Hematopoietic multipotent progenitor cell (in vitro differentiated cells): ENCODE results near the gene CNN1. TPM values are rescaled to one million over a fixed set of nuclear protein-coding genes. Genes with fewer than 3 reads are reported as not detected.
"Not testable (repeated sequence)": the region's sequence is repeated elsewhere in the genome, so short reads cannot be mapped to it uniquely, and the experiment has no call there.

ENCODE experiments used
- DNase-seq, 3 donors: peaks; one replicate each; pipeline ENCODE4 v3.0.0-alpha.2; 2011 to 2015; ENCODE audit warnings: low read depth in 2 of 3, low spot score in 2 of 3
- total RNA-seq: library from RNA; depleted of rRNA; stranded (reverse); fragments of >200 nt; gene quantifications from one replicate; pipeline ENCODE4 v1.2.3, GENCODE V29; 2012

Gene CNN1
- total RNA-seq, 1 donor = under 0.01 TPM

DNA sequence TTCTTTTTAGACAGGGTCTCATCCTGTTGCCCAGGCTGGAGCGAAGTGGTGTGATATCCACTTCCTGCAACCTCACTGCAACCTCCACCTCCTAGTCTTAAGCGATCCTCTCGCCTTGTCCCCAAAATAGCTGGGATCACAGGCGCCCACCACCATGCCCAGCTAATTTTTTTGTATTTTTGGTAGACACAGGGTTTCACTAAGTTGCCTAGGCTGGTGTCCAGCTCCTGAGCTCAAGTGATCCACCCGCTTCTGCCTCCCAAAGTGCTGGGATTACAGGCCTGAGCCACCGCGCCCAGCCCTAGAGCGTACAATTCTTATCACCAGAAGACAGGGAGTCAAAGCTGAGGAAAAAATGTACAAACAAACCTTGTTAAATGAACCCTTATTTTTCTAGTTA, 24.9 kb downstream of the CNN1 start:
- DNase-seq = no peak

DNA sequence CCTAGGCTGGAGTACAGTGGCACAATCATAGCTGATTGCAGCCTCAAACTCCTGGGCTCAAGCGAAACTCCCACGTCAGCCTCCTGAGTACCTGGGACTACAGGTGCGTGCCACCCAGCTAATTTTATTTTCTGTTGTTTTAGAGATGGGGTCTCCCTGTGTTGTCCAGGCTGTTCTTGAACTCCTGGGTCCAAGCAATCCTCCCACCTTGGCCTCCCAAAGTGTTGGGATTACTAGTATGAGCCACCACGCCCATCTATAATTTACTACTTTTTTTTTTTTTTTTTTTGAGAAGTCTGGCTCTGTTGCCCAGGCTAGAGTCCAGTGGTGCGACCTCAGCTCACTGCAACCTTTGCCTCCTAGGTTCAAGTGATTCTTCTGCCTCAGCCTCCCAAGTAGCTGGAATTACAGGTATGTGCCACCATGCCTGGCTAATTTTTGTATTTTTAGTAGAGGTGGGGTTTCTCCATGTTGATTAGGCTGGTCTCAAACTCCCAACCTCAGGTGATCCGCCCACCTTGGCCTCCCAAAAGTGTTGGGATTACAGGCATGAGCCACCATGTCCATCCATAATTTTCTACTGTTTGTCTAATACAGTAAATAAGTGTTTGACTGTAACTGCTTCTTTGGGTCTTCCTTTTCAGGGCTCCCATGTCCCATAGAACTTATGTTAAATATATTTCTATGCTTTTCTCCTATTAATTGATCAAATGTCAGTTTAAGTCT, 25.6 kb downstream of the CNN1 start:
- DNase-seq = not testable (repeated sequence)

DNA sequence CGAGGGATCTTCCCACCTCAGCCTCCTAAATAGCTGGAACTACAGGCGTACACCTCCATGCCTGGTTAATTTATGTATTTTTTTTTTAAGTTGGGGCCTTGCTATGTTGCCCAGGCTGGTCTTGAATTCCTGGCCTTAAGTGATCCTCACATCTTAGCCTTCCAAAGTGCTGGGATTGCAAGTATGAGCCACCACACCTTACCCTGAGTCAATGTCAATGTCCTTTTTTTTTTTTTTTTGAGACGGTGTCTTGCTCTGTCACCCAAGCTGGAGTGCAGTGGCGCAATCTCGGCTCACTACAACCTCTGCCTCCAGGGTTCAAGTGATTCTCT, 27.0 kb downstream of the CNN1 start:
- DNase-seq = not testable (repeated sequence)

DNA sequence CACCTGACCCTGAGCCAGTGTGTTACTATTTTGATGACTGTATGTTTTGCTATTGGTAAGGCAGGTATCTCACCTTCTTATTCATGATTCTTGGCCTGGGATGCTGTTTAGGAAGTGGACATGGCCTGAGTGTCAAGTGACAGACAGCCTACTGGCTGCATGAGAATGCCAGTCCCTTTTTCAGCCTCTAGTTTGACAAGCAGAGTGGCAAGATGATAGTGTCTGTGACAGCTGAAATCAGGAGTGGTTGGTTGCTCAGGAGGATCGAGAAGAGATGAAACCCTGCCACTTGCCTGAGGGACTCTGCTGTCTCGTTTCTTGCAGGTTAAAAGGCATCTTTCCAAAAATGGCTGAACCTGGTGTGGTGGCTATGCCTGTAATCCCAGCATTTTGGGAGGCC, 27.5 kb downstream of the CNN1 start:
- no peak for DNase-seq

DNA sequence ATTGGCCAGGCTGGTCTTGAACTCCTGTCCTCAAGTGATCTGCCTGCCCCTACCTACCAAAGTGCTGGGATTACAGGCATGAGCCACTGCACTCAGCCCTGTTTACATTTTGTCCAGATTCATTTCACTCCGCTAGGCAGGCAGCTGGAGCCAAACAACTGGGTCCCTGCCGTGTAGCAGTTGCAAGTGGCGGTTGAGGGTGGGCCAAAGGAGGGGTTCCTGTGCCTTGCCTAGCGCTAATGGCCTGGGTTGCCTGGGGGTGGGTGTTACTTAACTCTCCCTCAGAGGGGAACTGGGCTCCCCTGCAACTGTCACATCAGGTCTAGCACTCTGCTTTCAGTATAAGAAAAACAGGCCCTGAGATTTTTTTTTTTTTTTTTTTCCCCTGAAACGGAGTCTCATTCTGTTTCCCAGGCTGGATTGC, 31.4 kb downstream of the CNN1 start:
- peak in 2 of 3 donors; percentile 79 to 91 for DNase-seq

DNA sequence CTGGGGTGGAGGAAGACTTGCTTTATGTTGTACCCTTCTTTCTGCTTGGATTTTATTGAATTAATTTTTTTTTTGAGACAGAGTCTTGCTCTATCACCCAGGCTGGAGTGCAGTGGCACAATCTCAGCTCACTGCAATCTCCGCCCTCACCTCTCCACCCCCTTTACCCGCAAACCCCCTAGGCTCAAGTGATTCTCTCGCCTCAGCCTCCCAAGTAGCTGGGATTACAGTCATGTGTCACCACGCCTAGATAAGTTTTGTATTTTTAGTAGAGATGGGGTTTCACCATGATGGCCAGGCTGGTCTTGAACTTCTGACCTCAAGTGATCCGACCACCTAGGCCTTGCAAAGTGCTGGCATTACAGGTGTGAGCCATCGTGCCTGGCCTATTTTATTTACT, 34.7 kb downstream of the CNN1 start:
- not testable (repeated sequence) for DNase-seq

DNA sequence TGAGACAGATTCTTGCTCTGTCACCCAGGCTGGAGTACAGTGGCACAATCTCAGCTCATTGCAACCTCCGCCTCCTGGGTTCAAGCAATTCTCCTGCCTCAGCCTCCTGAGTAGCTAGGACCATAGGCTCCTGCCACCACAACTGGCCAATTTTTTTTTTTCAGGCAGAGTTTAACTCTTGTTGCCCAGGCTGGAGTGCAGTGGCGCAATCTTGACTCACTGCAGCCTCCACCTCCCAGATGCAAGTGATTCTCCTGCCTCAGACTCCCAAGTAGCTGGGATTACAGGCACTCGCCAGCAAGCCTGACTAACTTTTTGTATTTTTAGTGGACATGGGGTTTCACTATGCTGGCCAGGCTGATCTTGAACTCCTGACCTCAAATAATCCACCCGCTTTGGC, 35.1 kb downstream of the CNN1 start:
- DNase-seq = not testable (repeated sequence)

DNA sequence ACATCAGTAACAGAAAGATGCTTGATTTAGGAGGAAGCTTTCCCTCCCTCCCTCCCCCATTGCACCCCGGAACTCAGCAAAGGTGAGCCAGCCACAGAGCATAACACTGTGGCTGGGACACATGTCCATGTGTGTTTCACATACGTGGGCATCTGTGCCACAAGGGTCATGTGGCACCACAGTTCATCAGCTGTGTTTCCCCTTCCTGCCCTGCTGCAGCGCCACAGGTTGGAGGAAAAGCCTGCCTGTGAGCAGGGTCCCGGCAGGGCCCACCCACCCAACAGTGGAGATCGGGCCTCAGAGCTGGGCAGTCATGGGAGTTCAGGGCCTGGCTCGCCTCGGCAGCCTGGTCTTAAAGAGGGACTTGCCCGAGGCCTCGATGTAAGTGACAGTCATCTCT, 36.0 kb downstream of the CNN1 start:
- DNase-seq = no peak

DNA sequence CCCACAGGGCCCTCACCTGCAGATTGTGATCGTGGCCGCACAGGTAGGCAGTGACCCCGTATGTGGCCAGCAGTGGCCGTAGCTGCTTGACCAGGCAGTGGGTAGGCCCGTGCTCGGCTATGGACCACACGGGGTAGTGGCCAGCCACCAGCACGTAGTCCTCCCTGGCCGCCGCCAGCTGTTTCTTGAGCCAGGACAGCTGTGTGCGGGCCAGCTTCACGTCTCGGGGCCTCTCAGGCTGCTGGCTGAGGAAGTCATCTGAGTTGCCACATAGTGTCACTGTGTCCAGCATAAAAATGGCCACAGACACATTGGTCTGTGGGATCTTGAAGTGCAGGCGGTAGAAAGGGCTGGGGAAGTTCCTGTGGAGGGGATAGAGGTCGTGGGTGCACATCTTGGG, 37.6 kb downstream of the CNN1 start:
- no peak for DNase-seq

DNA sequence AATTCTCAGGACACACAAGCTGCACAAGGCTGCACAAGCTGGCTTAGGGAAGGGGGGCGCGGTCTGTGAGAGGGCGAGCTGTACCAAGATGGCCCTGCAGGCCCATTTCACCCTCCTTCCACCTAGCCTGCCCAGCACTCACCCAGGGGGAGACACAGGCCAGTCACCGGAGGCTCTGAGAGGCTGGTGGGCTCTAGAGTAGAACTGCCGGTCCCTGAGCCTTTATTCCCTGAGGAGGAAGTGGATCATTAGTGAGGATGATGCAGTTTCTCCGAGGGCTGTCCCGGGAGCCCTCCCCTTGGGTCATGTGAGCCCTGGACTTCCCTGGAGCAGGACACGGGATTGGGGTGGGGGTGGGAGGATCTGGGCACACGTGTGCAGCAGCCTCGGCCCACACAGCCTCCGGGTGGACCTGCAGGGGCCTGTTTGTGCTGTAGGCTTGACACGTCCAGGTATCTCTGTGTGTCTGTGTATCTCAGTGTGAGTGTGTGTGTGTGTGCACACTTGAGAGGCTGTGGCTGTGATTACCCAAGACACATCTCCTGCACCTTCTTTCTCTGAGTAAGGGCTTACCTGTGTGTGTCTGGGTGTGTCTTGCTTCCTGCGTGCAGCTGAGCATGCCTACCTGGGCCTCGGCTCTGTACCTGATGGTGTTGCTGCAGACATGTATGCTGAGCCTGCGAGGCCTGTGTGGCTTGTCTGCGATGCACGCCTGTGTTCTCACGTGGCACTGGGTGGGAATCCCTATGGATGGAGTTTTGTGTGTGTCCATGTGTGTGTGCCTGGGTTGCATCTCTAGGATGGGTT, 39.0 kb downstream of the CNN1 start, which contains the start of gene ACP5:
Gene ACP5 (minus strand): TSS at position 195 of the 807 bp plus-strand sequence. CDS start 328 bp downstream, outside the sequence.
- DNase-seq = no peak

DNA sequence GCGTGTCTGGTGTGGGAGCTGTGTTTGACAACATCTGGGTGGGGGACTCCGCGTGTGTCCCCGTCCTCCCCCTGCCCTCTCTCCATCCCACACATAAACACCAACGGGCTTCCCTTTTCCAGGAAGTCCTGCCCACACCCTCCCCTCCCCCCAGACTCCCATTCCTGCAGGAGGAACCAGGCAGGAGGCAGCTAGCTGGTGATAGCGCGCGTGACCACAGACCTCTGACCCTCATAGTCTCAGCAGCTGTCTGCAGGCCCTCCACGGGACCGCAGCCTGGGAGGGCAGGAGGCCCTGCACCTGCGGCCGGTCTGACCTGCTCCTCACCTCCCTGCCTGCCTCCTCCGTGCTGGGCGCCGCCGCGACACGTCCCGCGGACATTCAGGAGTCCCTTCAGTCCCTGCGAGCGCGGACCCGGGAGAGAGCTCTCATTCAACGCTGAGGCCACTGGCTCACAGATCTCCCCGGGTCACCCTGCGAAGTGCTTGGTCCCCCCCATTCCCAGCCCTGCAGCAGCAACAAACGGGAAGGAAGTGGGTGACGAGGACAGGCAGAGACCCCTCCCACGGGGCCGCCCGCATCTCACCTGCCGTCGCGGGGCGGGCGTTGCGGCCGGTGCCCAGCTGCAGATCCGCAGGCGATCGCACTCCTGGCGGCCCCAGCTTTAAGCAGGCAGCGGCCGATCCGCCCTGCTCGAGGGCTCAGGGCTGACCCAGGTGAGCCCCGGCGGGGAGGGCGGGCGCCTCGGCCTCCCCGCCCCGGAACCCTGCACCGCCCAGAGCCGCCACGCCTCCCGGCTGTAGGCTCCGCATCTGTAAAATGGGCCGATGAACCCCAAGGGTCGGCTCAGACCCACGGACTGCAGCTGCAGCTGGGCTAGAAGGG, 39.8 kb downstream of the CNN1 start:
- DNase-seq = peak in 2 of 3 donors; percentile 55 to 64

DNA sequence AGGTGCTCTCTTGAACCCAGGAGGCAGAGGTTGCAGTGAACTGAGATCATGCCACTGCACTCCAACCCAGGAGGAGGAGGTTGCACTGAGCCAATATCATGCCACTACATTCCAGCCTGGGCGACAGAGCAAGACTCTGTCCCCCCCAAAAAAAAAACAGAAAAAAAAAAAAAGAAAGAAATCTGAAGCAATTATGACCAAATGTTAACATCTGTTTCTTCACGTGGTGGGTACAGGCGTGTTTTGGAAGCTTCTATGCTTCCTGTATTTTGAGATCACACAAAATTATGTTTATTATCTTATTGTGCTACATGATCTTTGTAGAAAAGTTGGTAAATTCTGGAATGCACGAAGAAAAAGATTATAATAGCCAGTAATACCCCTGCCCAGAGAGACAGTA, 41.5 kb downstream of the CNN1 start:
- DNase-seq = peak in 1 of 3 donors; percentile 31

DNA sequence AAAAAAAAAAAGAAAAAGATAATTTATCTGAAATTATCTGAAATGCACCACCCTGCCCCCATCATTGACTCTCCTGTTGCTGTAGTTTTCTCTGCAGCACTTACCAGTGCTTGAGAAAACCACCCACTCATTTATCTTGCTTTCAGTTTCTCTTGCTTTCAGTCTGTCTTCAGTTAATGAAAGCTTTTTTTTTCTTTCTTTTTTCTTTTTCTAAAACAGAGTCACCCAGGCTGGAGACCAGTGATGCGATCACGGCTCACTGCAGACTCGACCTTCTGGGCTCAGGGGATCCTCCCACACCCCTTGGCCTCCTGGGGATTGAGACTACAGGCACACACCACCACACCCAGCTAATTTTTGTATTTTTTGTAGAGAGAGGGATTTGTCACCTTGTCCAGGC, 43.1 kb downstream of the CNN1 start:
- peak in 2 of 3 donors; percentile 29 to 45 for DNase-seq

DNA sequence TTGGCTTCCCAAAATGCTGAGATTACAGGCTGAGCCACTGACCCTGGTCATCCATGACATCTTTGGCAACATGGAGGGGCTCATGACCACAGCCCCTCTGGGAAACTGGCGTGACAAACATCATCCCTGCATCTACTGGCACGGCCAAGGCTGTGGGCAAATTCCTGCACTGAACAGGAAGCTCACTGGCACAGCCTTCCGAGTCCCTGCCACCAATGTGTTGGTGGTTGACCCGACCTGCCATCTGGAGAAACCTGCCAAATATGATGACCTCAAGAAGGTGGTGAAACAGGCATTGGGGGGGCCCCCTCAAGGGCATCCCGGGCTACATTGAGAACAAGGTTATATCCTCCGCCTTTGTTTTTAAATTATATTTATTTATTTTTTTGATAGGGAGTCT, 47.7 kb downstream of the CNN1 start:
- peak in 2 of 3 donors; percentile 43 to 69 for DNase-seq

DNA sequence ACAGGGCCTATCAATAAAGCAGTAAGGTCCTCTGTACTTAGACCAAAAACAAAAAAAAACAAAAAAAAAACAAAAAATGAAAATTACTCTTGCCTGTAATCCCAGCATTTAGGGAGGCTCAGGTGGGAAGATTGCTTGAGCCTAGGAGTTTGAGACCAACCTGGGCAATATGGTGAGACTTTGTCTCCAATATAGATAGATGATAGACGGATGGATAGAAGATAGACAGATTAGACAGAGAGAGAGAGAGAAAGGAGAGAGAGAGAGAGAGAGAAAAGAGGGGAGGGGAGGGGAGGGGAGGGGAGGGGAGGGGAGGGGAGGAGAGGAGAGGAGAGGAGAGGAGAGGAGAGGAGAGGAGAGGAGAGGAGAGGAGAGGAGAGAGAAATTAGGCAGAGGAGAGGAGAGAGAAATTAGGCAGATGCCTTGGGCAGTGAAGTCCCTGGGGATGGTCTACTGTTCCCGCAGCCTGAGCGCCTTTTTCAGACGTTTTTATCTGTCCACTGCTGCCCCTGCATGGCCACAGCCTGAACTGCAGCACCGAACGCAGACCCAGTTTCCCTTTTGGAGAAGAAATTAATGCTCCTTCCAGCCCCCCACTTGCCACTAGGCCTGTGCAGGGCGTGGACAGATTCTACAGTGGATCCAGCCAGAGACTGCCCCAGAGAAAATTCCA, 48.8 kb downstream of the CNN1 start:
- peak; percentile 52 to 78 (median 67) for DNase-seq

DNA sequence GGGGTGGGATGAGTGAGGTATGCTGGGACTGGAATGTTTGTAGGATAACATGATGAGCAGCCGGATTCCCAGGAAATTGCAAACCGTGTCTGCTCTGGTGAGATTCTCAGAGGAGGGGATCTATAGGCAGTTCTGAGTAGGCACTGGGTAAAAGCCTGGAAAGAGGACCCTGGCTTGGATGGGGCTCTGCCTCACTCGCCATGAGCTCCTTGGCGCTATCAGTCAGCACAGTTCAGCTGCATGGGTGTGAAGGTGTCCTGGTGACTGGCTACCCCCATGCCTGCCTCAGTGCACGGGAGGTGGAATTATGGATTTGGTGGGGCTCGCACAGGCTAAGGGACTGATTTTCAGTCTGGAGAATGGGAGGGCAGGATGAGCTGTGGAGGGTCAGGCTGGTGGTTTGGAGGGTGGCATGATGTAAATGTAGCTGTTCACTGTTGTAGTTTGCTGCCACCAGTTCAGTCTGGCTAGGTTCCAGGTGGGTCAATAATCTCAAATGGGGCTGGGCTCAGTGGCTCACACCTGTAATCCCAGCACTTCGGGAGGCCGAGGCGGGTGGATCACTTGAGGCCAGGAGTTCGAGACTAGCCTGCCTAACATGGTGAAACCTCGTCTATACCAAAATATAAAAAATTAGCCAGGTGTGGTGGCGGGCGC, 49.5 kb downstream of the CNN1 start:
- no peak for DNase-seq

DNA sequence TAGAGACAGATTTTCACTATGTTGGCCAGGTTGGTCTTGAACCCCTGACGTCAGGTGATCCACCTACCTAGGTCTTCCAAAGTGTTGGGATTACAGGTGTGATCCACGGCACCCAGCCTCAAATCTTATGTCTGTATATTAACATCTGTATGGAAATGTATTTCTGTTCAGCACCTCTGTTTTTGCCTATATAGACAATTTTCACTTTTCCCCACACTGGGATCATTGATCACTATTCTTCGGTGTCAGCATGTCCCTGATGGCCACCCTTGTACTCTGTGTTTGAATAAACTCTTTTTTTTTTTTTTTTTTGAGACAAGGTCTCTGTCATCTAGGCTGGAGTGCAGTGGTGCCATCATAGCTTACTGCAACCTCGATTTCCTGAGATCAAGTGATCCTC, 55.4 kb downstream of the CNN1 start:
- no peak for DNase-seq

DNA sequence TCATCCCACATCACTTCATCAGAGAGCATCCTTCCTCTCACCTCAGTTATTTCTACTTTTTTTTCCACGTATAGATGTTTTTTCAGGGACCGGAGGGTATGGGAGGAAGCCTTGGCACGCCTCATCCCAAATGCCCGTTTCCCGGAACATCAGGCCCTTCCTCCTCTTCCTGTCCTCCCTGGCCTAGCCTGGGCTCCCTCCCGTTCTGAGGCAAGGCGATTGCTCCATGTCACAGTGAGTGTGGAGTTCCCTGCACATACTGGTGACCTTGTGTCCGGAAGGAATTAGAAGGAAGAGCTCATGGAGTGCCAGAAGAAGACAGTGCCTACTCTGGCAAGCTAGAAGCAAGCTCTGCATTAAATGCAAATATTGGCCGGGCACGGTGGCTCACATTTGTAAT, 57.5 kb downstream of the CNN1 start:
- no peak for DNase-seq

DNA sequence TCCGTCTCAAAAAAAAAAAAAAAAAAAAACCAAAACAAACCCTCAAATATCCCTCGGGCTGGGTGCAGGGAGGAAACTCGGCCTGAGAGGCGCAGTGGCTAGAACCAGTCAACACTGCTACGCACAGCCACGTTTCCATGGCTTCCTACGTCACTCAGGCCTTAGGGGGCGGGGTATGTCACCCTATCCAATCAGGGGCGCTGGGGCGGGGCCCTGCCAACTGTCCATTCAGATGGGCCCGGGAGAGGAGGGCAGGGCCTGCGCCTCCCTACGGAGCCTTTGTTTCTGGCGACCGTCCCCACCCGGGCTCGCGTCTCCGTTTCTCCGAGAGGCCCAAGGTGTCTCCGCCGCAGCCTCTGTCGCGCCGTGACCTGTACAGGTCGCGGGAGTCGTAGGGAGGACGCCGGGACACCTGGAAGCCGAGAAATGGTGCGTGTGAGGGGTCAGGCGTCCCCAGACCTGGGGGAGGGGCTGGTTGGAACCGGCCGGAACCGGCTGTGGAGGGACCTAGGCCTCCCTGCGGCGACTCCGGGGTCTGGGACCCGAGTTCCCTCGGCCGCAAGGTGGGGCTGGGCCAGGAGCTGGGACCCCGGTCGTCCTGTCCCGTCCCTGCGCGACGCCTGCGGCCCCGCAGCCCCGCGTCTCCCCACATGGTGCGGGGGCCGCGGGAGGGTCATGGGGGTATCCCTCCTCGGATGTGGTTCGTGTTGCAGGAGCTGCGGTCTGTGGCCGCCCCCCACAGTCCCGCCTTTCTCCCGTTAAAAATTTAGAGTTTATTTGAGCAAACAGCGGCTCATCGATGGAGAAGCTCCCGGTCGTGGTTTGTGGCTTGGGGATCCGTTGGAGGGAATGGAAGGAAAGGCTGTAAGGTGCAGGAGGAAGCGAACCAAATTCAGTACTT, 58.8 kb downstream of the CNN1 start, which contains the start of gene ZNF627:
Gene ZNF627 (plus strand): TSS at position 282 of the 901 bp plus-strand sequence. CDS start 145 bp downstream, at position 427.
- peak; percentile 85 to 100 (median 99) for DNase-seq
